GM18502 (cell line): ENCODE data around the gene LSMEM2.
"Not testable (repeated sequence)": the region's sequence is repeated elsewhere in the genome, so short reads cannot be mapped to it uniquely, and the experiment has no call there.

Experiments used
- ATAC-seq: cut with Tn5 transposase; IDR thresholded peaks from one replicate; pipeline ENCODE4 v1.9.1; 2021; ENCODE audit warnings: mild to moderate bottlenecking; ENCODE audit not compliant: unreplicated experiment, poor library complexity

Gene LSMEM2

DNA sequence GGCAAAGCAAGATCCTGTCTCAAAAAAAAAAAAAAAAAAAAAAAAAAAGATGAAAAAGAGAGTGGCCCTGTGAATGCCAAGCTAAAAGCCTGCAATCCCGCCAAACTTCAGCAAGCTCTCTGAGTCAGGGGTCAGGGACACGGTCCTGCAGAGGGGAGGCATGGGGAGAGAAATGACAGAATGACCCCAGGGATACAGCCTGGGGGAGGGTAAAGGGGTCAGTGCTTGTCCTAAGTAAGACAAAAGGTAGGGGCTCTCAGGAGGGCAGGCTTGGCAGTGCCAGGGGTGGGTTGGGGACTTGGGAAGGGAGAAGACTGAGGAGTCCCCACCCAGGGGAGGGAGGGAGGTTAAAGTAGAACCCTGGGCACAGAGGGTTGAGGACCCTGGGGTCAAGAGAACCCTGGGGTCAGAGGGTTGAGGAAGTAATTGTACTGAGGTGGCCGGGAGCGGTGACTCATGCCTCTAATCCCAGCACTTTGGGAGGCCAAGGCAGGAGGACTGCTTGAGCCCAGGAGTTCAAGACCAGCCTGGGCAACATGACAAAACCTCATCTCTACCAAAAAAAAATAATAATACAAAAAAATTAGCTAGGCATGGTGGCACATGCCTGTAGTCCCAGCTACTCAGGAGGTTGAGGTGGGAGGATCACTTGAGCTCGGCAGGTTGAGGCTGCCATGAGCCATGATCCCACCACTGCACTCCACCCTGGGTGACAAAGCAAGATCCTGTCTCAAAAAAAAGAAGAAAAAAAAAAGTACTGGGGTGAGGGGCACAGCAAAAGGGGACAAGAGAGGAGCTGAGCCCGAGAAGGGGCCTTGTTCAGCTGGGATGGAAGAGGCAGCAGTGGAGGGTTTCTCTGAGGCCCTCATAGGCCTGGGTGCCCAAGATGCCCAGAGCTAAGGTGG is 15.2 kb upstream of the LSMEM2 start:
- no peak for ATAC-seq

DNA sequence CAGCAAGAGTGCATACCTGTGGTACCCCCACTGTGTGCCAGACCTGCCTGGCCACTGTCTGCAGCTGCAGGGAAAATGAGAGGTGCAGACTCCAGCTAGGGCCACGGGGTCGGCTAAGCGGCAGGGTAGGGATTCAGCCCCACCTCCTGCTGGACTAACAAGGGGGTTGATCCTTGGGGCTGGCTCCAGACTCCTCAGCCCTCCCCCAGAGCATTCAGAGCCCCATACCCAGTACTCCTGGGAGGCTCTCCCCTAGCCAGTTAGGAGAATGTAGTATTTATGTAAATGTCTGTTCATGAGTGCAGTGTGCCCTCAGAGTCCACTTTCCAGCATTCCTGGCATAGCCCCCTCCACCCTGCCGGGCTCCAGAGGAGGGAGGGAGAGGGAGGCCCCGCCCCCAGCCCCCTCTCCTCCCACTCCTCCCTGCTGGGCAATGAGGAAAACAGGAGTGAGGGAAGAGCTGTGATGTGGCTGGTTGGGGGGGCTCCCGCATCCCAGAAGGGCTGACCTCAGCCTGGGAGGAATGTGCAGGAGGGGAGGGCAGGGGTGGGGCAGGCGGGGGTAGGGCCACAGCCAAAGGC is 14.4 kb upstream of the LSMEM2 start:
- ATAC-seq = no peak

- ATAC-seq = no peak
Observed at GRCh38 chr3:50264964-50265485, 13.9 kb upstream of the LSMEM2 start.

DNA sequence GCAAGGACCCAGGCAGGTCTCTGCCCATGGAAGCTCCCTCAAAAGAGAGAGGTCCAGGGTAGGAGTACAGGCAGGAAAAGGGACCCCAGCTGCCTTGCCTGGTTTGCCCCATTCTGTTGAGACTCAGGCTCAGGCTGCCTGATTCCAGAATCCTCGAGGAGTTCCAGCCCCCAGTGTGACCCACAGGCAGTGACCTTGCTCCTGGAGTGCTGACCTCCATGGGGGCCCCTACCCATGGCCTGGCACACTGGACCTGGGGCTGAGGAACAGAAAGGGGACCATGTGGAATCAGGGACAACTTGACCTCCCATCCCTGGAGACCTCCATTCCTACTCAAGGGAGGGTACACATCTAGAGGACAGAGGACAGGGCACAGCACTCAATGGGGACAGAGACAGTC is 13.3 kb upstream of the LSMEM2 start:
- ATAC-seq = no peak

DNA sequence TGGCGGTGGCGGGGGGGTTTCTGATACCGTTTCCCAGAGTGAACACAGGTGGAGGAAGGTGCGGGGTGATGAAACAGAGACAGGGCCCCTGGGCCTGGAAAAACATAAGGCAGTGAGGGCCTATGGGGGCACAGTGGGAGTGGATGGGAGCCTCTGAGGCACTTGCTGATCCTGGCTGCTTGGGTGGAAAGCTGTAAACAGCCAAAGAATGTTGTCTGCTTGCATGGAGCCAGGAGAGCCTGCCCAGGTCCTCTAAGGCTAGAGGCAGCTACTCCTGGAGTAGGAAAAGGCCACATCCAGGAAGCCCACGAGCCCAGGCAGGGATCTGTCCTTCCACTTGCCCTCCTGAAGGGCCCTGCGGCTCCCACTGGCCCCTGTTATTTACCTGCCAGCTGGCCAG is 12.9 kb upstream of the LSMEM2 start:
- no peak for ATAC-seq

DNA sequence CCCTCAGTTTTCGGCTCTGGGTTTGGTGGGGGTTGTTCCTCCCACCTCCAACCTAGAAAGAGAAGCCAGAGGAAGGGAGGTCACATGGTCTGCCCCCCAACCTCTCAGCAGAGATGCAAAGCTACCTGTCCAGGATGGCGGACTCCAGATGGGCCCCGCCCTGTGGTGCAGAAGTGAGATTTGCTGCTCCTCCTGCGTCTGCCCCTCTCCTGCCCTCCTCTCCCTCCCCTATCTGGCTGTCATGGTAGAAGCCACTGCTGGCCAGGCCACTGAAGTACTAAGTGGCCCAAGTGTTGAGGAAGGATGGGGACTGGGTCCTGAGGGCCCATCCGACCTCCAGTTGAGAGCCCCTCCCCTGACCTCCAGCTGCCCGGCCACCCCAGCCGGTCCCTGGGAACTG is 12.1 kb upstream of the LSMEM2 start:
- ATAC-seq = no peak

DNA sequence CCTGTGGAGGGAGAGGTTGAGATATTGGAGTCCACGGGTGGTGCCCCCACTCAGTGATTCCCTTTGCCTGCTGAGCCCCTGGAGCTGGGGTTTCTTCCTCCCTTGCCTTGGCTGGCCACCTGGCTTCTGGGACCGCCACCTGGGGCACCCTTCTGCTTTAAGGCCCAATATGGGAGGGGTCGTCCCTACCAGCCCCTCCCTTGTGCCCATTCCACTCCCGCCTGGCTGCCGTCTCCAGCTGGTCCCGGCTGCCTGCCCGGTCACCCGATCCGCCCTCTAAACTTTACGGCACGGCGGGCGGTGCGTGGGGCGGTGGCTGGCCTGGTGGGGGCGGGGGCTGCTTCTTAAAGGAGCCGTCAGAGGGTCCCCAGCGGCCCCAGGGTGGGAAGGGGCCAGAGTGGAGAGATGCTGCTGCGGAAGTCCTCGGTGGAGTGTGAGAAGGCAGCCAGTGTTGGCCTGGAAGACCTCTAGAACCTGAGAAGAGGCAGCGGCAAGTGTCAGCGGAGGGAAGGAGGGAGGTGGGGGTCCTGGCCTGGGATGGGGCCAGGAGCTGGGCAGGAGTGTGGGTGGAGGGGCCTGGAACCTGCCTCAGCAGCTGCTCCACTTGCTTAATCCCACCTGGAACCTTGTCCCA is 11.5 kb upstream of the LSMEM2 start:
- no peak for ATAC-seq

- no peak for ATAC-seq
Observed at GRCh38 chr3:50268276-50268675, 10.6 kb upstream of the LSMEM2 start.

GRCh38 chr3:50268703-50269451 is 10.0 kb upstream of the LSMEM2 start, which contains the start of gene SEMA3B:
SEMA3B (plus strand) TSS chr3:50269147; CDS start chr3:50269241, 94 bp downstream.
- ATAC-seq = no peak

DNA sequence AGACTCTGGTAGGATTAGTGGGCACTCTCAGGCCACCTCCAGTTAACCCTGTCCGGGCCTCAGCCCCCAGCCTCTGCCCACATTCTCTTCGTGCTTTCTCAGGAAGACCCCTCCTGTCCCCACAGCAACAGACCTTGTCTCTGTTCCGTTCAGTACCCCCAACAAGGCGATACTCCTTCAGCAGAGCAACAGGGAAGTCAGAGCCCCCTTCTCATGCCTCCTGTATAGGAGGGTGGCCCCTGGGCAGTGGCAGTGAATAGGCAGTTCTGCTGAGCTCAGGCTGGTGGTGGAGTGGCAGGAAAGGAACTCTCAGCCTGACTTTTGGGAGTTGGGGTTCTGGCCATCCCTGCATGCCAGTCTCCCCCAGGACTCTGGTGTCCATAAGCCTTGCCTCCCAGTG is 9.4 kb upstream of the LSMEM2 start:
- ATAC-seq = no peak

- ATAC-seq = no peak
Observed at GRCh38 chr3:50269977-50270413, 8.9 kb upstream of the LSMEM2 start.

GRCh38 chr3:50270422-50271224 is 8.3 kb upstream of the LSMEM2 start:
- ATAC-seq = no peak

DNA sequence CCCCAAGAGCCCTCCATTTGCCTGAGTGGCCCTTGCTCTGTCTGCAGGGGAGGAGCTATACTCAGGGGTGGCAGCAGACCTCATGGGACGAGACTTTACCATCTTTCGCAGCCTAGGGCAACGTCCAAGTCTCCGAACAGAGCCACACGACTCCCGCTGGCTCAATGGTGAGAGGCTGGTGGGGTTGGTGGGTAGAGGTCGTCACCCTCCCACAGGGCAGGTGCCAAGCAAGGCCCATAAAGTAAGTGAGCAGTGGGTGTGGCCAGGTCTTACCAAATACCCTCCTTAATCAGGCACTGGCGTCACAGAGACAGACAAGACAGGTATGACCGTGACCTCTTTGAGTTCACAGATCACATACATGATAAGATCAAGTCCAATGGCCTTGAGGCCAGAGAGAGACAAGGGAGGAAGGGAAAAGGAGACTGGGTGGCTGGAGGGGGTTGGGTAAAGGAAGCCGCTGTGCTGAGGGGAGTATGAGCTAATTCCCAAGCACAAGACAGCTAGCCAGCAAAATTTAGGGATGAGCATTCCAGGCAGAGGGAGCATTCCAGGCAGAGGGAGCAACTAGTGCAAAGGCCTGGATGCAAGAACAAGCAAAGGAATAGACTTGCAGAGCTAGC is 7.5 kb upstream of the LSMEM2 start:
- ATAC-seq = no peak

- not testable (repeated sequence) for ATAC-seq
Observed at GRCh38 chr3:50272538-50272910, 6.4 kb upstream of the LSMEM2 start.

DNA sequence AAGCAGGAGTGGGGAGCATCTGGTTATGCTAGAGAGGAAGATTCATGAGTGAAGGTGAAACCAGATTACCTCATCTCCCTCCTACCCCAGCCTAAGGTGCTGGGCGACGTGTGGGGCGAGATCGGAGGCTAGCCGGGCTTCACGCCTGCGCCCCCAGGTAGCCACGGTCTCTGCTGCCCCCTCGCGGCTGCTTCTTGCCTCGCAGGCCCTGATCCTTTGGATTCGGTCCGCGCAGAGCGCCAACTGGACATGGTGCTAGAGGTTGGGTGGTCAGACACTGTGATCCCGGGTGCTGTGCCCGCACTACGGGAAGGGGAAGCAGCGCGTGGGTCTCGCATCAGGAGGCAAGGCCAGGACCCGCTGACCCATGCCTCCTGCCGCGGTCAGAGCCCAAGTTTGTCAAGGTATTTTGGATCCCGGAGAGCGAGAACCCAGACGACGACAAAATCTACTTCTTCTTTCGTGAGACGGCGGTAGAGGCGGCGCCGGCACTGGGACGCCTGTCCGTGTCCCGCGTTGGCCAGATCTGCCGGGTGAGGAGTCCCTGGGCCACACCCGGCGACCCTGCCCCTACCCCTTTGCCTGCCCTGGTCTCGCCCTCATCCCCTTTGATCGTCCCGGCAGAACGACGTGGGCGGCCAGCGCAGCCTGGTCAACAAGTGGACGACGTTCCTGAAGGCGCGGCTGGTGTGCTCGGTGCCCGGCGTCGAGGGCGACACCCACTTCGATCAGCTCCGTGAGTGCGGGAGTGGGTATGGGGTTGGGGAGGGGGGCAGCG is 5.8 kb upstream of the LSMEM2 start:
- ATAC-seq = peak; percentile 81

GRCh38 chr3:50273689-50274065 is 5.2 kb upstream of the LSMEM2 start:
- ATAC-seq = no peak

DNA sequence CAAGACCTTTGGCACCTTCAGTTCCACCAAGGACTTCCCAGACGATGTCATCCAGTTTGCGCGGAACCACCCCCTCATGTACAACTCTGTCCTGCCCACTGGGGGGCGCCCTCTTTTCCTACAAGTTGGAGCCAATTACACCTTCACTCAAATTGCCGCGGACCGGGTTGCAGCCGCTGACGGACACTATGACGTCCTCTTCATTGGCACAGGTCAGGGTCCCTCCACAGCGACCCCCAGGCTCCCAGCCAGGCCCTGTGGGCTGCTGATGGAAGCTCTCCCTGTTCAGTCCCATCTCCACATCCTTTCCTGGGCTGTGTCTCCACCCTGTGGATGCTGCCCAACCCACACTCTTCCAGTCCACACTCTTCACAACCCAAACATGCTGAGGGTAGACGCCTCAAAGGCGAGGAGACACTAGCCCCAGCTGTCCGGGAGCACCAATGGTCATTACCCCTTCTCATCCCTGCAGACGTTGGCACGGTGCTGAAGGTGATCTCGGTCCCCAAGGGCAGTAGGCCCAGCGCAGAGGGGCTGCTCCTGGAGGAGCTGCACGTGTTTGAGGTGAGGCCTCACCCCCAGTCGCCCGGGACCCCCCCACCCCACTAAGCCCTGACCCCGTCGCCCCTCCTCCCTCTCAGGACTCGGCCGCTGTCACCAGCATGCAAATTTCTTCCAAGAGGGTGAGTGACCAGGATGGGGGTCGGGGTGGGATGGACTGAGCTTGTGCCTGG is 4.3 kb upstream of the LSMEM2 start:
- ATAC-seq = no peak
